Measurements from ENCODE around the gene PRICKLE2. TPM values are rescaled to one million over a fixed set of nuclear protein-coding genes. Genes with fewer than 3 reads are reported as not detected.

Gene PRICKLE2, protein sequence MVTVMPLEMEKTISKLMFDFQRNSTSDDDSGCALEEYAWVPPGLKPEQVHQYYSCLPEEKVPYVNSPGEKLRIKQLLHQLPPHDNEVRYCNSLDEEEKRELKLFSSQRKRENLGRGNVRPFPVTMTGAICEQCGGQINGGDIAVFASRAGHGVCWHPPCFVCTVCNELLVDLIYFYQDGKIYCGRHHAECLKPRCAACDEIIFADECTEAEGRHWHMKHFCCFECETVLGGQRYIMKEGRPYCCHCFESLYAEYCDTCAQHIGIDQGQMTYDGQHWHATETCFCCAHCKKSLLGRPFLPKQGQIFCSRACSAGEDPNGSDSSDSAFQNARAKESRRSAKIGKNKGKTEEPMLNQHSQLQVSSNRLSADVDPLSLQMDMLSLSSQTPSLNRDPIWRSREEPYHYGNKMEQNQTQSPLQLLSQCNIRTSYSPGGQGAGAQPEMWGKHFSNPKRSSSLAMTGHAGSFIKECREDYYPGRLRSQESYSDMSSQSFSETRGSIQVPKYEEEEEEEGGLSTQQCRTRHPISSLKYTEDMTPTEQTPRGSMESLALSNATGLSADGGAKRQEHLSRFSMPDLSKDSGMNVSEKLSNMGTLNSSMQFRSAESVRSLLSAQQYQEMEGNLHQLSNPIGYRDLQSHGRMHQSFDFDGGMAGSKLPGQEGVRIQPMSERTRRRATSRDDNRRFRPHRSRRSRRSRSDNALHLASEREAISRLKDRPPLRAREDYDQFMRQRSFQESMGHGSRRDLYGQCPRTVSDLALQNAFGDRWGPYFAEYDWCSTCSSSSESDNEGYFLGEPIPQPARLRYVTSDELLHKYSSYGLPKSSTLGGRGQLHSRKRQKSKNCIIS
- total RNA-seq (ENCODE audit: low replicate concordance) = 17.1 and 30.4 TPM in 2 replicates

DNA sequence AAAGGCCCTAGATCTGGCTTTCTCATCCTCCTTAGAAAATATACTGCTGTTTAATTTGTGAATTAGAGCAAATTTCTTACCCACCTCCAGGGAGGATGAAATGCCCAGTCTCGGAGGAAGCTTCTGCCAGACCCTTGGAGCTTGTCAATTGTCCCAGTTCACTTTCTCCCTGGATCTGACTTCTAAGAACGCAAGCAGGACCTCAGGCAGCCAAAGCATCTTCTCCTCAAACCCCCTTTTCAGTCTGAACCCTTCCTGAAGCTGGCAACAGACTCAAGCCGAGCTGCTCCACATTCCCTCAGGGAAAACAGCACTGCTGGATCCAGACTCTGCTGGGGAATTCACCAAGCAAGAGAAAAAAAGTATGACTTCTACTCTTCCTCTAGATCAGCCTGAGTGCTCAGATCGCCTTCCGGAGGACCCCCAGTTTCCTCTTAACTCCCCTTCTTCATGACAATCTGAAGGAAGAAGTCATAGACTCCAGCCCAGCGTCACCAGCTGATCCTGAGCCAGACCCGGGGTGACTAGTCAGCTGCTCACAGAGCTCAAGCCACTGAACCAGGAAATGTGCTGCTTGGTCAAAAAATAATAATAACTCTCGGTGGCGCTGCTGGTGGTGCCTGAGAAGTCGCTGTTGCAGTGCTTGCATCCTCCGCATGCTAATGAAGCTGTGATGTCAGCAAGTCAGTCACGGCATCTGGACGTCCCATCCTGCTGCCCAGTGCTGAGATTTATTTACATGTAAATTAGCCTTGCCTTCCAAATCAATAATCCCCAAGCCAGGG, at the start of gene PRICKLE2:
PRICKLE2 (minus strand) TSS at position 641 of the 785 bp plus-strand sequence. CDS start 26,539 bp downstream, outside the sequence.

Other genes starting within 250 kb of the PRICKLE2 start
- 83.0 and 87.2 TPM in 2 replicates for gene PSMD6, start 202.0 kb downstream of the PRICKLE2 start, total RNA-seq (ENCODE audit: low replicate concordance)

All from smooth muscle cell of the coronary artery (primary cell).